ENCODE measurements around the gene CARD11.

DNA sequence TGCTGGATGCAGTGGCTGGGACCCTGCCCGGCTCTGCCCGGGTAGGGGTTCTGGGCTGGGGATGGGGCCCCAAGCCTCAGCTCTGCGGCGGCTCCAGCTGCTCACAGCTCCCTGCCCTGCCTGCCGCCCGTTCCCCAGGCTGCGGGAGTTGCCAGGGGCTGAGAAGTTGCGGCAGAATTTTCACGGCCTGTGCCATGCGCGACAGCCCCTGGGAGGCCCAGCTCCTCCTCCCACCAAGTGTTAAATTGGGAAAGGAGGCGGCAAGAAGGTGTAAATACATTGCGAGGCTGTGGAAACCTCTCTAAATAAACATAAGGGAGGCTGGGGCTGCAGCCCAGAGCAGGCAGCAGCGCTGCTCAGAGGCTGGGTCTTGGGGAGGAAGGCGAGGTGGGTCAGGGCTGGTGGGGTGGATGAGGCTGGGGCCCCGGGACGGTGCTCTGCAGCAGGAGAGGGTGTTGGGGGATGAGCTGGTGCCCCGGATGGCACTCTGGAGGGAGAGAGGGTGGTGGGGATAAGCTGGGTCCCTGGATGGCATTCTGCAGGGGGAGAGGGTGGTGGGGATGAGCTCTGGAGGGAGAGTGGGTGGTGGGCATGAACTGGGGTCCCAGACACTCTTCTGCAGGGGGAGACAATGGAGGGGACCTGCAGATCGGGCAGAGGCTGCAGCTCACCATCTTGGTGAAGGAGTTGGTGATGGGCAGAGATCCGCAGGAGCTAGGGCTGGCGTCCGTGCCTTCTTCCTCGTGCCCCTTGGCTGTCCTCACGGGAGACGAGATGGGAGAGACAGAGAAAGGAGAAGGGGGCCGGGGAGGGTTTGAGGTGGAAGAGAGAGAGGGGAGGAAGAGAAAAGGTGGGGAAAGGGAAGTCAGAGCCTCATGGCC, 114.1 kb downstream of the CARD11 start:
- TF ChIP-seq, protein P1, sequence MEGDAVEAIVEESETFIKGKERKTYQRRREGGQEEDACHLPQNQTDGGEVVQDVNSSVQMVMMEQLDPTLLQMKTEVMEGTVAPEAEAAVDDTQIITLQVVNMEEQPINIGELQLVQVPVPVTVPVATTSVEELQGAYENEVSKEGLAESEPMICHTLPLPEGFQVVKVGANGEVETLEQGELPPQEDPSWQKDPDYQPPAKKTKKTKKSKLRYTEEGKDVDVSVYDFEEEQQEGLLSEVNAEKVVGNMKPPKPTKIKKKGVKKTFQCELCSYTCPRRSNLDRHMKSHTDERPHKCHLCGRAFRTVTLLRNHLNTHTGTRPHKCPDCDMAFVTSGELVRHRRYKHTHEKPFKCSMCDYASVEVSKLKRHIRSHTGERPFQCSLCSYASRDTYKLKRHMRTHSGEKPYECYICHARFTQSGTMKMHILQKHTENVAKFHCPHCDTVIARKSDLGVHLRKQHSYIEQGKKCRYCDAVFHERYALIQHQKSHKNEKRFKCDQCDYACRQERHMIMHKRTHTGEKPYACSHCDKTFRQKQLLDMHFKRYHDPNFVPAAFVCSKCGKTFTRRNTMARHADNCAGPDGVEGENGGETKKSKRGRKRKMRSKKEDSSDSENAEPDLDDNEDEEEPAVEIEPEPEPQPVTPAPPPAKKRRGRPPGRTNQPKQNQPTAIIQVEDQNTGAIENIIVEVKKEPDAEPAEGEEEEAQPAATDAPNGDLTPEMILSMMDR (IDR thresholded peaks at IDR 0.05) = no peak
- no peak for TF ChIP-seq POLR2A (IDR thresholded peaks at IDR 0.05)
